PFSK-1 (cell line): ENCODE measurements around the gene PRKN.

ENCODE experiments used
- POLR2AphosphoS5 ChIP-seq: IDR thresholded peaks from 2 replicates; pipeline ENCODE4 v1.6.1; 2012; ENCODE audit warnings: low read depth, mild to moderate bottlenecking, control low read depth, low read length, moderate library complexity
- TAF1 ChIP-seq: IDR thresholded peaks from 2 replicates; pipeline ENCODE4 v1.6.1; 2012; ENCODE audit warnings: low read length, control low read depth, borderline replicate concordance; ENCODE audit not compliant: insufficient read depth
- TF ChIP-seq, protein P1 (sequence below), 2 experiments: IDR thresholded peaks; 2 replicates each; pipeline versions ENCODE4 v1.6.1 to v1.8.0; 2011 to 2012; ENCODE audit warnings: low read depth in 2 of 2, low read length in 2 of 2, control low read depth in 1 of 2, inconsistent platforms in 1 of 2, mild to moderate bottlenecking in 1 of 2, moderate library complexity in 1 of 2; ENCODE audit not compliant: insufficient read depth in 1 of 2

DNA sequence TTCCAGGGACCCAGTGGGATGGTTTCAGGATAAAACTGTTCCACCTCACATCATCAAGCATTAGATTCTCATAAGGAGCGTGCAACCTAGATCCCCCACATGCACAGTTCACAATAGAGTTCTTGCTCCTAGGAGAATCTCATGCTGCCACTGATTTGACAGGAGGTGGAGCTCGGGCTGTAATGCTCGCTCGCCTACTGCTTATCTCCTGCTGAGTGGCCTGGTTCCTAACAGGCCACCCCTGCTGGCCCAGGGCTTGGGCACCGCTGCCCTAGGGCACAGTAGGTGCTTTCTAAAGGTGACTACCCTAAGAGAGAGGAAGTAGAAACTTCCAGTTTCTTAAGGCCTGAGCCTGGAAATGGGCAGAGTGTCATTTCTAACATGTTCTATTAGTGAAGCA is 656.9 kb downstream of the PRKN start:
- TF ChIP-seq, protein P1, sequence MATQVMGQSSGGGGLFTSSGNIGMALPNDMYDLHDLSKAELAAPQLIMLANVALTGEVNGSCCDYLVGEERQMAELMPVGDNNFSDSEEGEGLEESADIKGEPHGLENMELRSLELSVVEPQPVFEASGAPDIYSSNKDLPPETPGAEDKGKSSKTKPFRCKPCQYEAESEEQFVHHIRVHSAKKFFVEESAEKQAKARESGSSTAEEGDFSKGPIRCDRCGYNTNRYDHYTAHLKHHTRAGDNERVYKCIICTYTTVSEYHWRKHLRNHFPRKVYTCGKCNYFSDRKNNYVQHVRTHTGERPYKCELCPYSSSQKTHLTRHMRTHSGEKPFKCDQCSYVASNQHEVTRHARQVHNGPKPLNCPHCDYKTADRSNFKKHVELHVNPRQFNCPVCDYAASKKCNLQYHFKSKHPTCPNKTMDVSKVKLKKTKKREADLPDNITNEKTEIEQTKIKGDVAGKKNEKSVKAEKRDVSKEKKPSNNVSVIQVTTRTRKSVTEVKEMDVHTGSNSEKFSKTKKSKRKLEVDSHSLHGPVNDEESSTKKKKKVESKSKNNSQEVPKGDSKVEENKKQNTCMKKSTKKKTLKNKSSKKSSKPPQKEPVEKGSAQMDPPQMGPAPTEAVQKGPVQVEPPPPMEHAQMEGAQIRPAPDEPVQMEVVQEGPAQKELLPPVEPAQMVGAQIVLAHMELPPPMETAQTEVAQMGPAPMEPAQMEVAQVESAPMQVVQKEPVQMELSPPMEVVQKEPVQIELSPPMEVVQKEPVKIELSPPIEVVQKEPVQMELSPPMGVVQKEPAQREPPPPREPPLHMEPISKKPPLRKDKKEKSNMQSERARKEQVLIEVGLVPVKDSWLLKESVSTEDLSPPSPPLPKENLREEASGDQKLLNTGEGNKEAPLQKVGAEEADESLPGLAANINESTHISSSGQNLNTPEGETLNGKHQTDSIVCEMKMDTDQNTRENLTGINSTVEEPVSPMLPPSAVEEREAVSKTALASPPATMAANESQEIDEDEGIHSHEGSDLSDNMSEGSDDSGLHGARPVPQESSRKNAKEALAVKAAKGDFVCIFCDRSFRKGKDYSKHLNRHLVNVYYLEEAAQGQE (IDR thresholded peaks at IDR 0.05; ENCODE audit: insufficient read depth in 1 of 2, low read depth in 2 of 2, low read length in 2 of 2), result no peak
- TF ChIP-seq POLR2AphosphoS5, result no peak
- TF ChIP-seq TAF1, result no peak
